GM21526 (cell line): ENCODE data around the gene FAM200C.

ENCODE experiments used
- ATAC-seq: cut with Tn5 transposase; IDR thresholded peaks from one replicate; pipeline ENCODE4 v1.9.1; 2021; ENCODE audit warnings: moderate library complexity; ENCODE audit not compliant: unreplicated experiment, low FRiP score

Gene FAM200C

DNA sequence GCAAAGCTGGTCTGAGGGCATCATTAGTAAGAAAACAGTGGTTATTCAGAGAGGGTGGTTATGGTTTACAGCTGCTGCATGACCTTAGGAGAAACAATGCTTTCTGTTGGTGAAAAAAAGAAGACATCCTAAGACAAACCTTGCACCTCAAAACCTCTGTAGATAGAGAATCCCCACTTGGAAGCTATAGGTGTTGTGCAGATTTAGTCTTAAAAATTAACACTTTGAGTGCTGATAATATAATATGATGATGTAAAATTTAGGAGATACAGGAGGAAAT is 20.4 kb upstream of the FAM200C start:
- no peak for ATAC-seq

DNA sequence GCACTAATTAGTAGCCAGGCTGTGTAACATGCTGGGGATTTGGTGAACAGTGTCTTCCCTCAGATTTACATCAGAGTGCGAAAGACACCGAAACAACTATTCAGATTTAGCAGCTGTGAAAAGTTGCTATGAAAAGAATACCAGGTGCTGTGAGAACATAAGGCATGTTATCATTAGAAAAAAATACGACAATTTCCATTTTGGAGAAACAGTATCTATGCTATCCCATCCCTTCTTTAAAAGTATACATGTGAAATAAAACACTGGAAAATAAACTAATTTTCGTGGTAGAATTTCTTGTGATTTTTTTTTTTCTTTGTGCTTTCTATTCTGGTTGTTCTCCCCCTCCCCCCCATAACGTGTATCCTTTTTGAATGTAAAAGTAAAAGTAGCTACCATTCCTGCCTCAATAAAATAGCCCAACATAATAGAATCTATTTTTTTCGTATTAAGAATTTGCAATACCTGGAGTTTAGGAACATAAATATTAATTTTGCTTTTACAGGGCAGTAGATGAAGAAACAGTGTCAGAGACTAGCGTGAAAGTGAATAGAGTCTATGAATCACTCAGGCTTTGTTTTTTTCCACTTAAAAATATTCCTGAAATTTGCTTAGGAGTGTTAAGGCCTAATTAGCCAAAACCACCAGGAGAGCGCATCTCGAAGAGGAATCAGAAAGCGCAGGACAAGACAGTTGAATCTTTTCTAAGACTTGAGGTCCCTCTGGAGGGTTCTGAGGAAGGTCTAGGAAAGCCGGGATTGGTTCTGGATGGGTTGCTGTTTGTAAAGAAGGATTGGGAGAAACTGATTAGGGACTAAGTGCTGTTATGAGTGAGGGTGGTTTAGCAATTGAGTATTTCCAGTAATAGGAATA is 19.8 kb upstream of the FAM200C start:
- ATAC-seq: peak; percentile 34

DNA sequence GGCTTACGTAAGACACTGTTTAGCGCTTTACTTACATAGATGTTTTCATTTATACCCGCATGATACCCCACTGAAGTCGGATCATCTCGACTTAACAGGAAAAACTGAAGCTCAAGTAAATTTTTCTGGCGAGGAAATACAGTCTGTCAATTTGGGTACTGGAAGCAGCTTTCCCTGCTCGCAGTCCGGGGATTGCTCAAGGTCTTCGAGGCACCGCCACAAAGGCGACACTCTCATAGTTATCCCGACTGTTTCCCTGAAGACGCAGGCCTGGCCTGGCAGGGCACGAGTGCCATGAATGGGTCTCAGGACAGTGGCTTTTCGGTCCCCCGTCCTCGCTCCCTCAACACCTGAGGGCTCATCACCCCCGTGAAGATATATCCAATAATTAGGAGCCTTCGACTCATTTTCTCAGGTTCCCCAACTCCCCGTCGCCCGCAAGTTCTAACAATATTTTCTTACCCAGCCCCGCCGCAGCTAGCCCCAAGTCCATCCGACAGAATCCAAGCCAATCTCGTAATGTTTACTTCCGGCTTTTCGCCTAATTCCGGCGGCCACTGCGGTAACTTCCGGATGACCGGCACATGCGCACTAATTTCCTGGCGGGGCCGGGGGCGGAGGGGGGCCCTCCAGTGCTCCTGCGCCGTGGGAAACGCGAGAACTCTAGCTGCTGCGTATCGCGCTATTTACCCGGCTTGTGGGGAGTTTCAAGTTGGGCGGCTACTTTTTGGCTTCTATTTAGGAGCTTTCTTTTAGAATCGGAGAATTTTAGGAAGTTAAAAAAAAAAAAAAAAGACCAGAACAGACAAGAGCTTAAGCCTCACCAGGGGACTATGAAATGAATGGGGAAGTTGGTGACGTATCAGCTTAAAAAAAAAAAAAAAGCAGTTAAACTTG is 19.0 kb upstream of the FAM200C start, which contains the start of gene SLU7:
SLU7 (minus strand) TSS at position 521 of the 897 bp plus-strand sequence. CDS start 3,787 bp downstream, outside the sequence.
- ATAC-seq: peak; percentile 78

DNA sequence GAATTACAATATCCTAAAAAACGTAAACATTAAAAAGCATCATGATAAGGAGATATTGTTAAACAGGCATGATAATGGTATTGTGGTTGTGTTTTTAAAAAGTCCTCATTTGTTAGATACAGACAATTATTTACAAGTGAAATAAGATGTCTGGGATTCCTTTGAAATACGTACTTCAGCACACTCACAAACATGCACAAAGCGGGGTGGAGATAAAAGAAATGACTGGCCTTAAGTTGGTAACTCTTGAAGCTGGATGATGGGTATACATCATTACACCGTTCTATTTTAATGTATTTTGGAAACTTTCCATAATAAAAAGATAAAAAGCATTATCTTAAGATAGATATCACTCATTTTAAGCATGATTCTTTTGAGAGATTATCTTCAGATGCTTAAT is 1.0 kb downstream of the FAM200C start:
- ATAC-seq: no peak

DNA sequence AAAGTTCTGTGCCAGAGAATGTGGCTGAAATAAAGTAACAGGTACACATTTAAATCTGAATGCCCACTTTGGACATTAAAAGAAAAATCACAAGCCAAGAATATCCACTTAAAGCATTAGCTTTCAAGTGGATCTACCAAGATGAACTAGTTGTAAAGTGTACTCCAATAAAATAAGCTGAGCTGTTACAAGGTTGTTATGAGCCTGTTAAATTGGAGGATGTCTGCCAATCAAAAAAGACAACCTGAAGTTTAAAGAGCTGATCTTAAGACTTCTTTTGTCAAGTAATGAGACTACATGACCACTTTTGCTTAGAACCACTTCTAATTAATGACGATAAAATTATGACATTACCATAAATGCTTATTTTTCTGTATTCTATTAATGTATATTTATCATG is 2.4 kb downstream of the FAM200C start:
- no peak for ATAC-seq

DNA sequence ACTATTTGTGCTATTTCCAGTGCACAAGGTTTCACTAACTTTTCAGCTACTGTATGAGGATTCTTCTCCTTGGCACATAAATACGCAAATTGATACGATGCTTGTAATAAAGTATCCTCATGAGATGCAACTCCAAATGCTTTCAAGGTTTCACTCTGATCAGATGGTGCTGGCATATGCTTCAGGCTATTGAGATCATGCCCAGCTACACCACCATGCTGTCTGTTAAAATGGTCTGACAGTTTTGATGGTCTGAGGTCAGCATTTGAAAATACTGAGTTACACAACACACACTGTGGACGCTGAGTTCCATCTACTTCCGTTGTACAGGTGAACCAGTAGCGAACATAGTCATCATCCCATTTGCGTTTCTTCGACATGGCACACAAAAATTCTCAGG is 4.7 kb downstream of the FAM200C start:
- no peak for ATAC-seq

DNA sequence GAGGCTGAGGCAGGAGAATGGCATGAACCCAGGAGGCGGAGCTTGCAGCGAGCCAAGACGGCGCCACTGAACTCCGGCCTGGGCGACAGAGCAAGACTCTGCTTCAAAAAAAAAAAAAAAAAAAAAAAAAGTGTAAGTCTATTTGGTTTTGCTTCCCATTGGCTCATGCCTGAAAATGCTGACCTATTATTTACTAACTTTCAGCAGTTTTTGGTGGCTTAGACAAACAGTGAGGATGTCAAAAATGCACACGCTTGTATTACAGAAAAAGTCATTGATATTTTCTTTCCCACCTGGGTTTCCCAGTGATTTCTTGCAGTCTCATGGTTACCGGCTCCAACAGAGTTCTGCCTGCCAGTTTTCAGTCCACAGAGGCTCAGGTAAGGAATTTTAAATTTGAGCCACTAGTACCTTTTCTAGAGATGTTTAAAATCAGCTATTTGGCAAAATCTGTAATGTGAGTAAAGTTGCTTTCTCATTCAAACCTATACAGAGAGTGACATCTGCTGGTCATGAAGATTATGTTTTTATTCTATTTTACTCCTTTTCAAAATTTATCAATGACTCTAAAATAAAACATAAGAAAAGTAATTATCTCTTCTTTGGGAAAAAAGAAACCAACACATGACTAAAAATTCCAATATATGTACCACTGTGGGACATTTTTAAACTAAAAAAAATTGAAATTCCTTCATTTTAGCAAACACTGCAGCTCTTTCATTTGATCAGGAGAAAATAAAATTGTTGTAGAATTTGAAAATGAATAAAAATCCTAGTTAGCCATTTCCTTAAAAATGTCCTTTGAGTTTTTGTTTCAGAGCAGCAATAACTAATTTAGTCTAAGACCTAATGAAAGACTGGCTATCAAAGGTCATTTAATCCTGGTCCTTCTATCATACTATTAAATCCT is 8.8 kb downstream of the FAM200C start:
- ATAC-seq: no peak

DNA sequence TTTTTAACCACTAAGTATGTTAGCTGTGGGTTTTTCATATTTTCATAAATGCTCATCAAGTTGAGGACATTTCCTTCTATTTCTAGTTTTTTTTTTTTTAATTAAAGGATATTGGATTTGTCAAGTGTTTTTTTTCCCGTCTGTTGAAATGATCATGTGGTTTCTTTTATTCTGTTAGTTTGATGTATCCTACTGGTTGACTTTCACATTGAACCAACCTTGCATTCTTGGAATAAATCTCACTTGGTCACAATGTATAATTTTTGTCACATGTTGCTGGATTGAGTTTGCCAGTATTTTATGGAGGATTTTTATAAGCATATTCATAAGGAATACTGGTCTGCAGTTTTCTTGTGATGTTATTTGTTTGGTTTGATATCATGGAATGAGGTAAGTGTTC is 12.4 kb downstream of the FAM200C start:
- ATAC-seq: no peak

DNA sequence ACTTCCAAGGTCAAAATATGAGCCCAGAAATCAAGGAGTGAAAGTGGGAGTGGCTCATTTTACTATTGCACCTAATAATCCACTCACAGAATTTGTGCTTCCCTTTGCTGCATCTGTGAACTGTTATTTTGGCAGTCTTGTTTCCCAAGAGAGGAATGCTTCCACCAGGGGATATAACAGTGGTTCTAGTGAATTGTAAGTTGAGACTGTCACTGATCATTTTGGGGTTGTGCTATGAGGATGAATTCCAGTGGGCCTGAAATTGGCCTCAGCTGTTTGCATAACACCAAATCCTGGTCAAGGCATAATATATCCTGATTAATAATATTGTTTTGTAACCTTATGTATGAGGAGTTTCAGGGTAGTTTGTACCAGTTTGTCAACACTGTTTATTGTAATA is 14.4 kb downstream of the FAM200C start:
- ATAC-seq: no peak

DNA sequence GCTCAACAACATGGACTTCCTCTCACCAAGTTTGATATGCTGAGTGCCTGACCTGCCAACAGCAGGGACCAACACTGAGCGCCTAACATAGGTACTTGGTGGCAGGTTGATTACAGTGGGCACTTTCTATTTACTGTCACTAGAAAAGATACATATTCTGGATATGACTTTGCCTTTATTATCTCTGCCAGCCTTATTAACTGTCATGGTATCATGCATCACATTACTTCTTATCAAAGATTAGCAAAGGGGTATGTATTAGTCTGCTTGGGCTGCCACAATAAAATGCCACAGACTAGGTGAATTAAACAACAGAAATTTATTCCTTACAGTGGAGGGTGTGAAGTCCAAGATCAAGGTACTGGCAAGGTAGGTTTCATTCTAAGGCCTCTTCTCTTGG is 15.2 kb downstream of the FAM200C start:
- ATAC-seq: no peak

DNA sequence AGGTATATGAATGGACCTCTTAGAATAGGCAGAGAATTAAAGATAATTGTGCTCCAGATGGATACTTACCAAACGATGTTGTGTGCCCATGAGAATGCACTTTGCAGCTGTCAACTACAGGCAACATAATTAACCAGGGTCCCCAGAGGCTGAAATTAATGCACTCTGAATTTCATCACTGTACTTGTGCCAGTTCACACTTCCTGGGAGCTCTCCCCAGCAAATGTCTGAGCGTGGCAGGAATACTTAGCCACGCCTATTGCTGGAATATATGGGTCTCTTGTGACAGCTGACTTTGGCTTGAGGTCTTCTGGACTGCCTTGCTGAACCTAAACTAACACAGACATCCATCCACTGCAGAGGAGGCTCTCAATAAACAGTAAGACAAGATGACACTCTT is 17.5 kb downstream of the FAM200C start:
- ATAC-seq: no peak

DNA sequence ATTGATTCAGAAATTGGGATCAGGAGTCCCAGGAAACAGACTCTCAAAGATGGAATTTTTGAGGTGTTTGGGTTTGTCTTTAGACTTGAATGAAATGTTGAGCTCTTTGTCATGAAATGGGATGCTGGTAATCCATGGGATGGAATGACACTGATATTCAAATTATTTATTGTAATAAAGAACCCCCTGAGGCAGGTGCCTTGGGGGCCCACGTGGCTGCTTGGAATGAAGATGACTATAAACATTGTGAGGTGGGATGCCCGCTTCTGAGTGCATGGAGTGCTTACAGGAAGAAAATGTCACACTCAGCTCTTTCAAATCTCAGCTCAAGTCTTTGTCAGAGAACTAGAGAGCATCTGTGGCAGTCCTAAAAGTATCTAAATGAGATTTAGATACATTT is 19.8 kb downstream of the FAM200C start:
- no peak for ATAC-seq

DNA sequence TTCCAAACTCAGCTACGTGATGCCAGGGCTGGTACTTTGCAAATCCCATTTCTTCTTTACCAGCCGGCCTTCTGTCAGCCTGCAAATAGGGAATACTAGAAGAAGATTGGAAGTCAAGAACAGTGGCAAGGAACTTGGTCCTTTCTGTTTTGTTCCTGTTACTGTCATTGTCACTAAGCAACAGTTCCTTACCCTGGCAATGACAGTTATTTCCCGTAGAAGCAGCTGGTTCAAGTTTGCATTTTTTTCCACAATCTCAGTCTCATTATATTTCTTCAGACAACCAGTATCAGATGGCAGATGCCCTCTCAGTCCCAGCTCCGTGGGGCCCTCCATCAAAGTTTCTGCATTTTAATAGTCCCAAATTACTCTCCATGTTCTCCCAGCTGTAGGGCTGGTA is 20.3 kb downstream of the FAM200C start:
- no peak for ATAC-seq

DNA sequence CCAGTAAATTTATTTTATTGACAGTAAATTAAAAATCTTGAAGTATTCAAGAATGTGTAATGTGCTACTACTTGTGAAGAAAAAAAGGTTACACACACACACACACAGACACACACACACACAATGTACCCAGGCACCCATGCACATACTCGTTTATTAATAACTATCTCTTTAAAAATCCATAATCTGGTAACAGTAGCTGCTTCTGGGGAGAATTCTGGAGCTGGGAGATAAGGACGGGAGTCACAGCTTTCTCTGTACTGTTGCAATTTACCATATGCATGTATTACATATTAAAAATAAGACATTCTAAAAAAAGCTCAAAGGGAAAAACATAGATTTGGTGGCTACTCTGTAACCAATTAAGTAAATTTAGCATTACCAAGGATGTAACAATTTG is 21.5 kb downstream of the FAM200C start:
- no peak for ATAC-seq

DNA sequence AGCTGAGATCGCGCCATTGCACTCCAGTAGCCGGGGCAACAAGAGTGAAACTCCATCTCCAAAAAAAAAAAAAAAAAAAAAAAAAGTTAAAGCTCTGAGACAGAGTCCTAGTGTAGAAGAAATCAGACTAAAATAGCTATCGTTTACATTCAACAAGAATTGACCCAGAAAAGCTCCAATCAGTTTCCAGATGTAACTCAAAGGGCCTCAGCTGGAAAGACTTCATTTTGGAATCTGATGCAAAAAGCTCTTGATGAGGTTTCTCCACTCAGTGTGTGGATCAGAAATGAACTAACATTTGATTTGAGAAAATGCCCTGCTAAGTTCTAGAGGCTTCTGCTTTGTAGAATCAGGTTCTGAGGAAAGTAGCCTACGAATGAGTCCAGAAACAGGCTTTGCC is 22.2 kb downstream of the FAM200C start:
- no peak for ATAC-seq

DNA sequence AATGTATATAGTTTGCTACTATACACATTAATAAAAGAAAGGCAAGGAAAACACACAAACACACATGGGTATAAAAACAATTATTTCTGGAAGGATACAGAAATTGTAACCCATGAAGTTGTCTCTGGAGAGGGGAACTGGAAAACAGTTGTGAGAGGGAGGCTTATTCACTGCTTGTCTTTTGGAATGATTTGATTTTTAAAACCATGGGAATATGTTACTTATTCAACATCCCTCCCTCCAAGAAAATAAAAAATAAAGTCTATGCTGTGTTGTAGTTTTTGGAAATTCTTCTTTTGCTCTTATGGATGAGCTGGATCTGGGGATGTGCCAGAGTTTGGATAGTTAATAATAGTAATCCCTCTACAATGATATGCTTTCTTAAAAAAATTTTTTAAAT is 23.4 kb downstream of the FAM200C start:
- no peak for ATAC-seq

DNA sequence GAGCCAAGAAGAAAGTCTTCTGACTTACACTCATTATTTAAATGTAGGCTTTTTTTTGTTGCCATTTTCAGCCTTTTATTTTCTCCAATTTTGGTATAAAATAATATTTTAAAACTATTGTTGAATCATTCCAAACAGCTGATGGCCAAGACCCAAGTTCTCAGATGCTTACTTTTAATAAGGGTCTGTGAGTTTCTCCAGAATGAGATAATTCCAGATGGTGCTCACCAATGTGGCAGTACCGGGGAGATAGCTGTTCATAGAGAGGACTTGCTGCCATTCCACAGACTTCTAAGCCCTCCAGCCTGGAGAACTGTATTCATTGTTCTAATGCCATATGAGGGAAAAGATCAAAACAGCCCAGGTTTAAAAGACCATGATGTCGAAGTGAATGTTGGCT is 24.2 kb downstream of the FAM200C start:
- ATAC-seq: no peak

DNA sequence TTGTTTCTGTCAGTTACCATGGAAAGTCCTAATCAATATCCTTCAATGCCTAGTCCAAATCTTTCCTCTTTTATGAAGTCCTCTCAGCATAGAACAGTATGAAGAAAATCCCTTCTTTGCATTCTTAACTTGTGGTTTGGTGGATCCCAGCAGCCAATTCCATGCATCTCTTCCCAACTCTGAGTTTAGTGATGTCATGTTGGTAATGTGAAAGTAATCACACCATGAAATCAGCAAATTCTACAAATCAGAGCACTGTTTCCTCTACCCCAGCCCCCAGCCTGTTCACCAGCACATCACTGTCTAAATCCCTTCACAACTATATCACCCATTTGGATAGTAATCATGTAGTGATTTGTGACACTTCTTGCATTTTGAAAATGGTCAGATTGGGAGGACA is 24.7 kb downstream of the FAM200C start:
- ATAC-seq: no peak

DNA sequence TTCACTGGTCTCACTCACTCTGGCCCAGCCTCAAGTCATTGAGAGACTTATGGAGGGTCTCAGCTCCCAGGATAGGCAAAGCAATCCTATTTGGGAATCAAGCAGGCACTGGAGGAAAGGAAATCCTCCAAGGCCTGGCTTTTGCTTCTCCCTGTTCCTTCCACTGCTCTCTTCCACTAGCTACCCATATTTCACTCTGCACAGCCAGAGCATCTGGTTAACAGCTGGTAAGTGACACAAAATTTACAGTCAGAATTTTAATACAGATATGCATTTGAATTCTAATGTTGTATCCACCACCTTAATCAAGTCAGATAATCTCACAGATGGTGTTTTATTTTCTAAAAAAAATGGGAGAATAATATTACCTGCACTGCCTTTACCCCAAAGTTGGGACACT is 28.6 kb downstream of the FAM200C start:
- ATAC-seq: no peak

DNA sequence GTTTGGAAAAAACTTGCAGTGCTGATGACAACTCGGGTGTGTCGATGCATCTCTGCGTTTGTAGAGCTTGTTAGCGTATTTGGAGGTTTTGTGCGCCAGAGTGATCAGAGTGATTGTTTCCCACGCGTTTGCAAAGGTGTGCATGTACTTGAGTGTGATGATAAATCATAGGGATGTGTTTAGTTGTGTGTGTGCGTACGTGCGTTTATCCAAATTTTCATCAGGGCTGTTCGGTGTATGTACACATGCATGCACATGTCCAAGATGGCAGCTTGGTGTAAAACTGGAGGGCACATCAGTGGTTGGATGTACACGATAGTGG is 29.2 kb downstream of the FAM200C start:
- no peak for ATAC-seq
